CD4-positive, alpha-beta T cell treated with Interleukin-15 for 4 hours (primary cell): ENCODE results near the gene ATP5F1D.
A peak's percentile ranks its signal among the peaks of the same experiment; 100 is the strongest.

Source experiments
- DNase-seq: peaks from one replicate; pipeline ENCODE4 v3.0.0-alpha.2; 2020; ENCODE audit warnings: low spot score

ATP5F1D gene

DNA sequence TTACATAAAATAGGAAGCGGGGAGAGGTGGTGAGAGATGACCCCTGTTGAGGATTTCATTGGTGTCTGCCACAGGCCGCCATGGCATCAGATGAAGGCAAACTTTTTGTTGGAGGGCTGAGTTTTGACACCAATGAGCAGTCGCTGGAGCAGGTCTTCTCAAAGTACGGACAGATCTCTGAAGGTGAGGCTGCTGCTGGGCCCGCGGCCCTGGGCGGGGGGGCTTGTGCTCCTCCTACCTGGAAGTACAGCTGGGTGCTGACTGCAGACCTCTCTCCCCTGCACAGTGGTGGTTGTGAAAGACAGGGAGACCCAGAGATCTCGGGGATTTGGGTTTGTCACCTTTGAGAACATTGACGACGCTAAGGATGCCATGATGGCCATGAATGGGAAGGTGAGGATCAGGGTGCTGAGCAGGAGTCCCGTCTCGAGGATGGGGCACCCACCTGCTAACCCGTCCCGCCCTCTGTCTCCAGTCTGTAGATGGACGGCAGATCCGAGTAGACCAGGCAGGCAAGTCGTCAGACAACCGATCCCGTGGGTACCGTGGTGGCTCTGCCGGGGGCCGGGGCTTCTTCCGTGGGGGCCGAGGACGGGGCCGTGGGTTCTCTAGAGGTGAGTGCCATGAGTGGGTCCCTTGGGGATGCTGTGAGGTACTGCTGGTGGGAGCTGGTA, 29.4 kb downstream of the ATP5F1D start:
- no peak for DNase-seq

DNA sequence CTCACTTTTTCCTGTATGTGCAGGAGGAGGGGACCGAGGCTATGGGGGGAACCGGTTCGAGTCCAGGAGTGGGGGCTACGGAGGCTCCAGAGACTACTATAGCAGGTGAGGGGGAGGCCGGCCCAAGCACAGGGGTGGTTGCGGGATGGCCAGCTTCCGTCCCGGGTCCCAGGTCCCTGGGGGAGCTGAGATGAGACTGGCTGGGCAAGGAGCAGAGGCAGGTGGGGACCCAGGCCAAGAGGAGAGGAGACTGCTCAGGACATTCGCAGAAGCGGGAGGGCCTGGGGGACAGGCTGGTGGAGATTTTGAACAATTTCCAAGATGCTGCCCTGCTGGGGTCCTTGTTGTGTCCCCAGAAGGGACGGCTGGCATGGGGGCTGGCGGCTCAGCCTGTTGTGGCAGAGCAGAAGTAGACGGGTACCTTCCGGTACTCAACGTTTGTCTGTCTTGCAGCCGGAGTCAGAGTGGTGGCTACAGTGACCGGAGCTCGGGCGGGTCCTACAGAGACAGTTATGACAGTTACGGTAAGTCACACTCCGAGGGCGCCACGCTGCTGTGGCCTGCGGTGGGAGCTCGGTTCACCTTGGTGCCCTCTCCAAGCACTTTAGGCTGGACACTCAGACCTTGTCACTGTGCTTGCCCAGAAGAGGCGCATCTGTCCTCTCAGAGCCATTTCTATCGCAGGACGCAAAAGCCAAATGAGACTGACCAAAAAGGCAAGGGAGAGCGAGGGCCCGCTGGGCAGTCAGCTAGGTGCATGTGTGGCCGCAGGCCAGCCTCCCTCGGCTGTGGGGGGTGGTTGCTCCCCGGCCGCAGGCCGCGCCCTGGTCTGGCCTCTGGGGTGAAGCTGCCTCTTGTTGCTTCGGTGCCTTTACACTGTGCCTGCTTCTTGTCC, 30.2 kb downstream of the ATP5F1D start:
- no peak for DNase-seq

DNA sequence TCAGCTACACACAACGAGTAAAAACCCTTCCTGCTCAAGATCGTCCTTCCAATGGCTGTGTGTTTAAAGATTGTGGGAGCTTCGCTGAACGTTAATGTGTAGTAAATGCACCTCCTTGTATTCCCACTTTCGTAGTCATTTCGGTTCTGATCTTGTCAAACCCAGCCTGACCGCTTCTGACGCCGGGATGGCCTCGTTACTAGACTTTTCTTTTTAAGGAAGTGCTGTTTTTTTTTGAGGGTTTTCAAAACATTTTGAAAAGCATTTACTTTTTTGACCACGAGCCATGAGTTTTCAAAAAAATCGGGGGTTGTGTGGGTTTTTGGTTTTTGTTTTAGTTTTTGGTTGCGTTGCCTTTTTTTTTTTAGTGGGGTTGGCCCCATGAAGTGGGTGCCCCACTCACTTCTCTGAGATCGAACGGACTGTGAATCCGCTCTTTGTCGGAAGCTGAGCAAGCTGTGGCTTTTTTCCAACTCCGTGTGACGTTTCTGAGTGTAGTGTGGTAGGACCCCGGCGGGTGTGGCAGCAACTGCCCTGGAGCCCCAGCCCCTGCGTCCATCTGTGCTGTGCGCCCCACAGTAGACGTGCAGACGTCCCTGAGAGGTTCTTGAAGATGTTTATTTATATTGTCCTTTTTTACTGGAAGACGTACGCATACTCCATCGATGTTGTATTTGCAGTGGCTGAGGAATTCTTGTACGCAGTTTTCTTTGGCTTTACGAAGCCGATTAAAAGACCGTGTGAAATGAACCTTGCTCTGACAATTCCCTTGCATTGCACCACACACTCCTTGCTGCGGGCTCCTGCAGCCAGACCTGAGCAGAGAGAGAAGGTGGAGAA, 31.1 kb downstream of the ATP5F1D start:
- DNase-seq: no peak

DNA sequence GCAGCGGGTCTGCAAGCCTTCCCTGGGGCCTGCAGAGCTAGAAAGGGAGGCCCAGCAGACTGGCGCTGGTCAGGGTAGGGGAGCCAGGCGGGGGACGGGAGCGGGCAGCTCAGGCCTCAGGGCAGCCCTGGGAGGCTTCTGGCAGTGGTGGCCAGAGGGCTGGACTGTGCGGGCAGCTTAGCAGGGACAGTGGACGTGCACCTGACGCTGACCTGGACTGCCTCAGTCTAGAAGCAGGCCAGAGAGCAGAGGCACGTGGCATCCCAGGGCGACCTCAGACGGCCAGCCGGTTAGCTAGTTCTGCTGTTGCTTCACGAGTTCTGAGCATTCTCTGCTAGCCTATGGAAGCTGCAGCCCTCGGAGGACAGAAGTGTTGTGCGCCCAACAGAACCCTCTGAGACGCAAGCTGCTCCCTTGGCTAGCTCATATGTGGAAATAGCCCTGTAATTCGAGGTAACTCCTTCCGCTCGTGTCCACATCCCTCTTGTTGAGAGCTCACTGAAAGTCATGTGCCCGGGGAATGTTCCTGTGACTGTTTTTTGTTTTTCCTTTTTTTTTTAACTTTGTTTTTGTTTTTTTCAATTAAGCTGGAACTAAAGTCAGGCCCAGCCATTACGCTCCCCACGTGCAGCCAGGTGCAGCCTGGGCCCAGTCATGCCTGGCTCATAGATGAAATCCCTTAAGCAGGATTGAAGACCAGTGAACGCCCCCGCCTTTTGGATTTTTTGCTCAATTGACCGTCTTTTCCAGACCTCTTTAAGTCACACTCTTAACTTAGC, 31.9 kb downstream of the ATP5F1D start:
- DNase-seq: no peak

DNA sequence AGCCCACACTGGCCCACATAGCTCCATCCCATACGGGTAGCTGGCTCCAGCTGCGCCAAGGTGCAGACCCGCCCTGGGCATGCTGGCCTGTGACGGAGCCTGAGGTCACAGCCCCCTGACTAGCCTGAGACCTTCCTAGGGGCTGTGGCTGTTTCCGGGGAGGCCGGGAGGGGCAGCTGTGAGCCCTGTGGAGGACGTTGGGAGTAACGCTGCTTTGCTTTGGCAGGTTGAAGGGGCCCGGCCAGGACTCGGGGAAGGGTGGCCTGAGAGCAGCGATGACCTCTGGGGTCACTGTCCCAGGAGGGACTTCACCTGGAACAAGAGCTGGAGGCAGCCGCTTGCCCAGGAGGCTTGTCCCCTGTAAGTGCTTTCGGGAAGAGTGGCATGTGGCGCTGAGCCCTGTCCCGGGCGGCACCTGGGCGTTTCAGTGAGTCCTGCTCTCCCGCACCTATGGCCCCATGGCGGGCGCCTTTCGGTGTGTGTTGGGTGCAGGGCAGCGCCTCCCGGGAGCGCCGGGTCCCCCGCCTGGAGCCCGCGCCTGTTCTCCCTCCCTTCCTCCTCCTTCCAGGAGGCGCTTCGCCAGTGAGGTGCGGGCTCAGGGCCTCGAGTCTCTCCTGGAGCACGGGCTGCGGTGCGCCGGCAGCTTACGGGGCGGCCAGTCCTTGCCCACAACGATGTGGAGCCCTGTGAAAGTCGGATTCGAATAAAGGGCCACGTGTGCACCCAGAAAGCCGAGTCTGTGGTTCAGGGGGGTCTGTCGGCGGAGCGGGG, 32.7 kb downstream of the ATP5F1D start:
- DNase-seq: no peak

DNA sequence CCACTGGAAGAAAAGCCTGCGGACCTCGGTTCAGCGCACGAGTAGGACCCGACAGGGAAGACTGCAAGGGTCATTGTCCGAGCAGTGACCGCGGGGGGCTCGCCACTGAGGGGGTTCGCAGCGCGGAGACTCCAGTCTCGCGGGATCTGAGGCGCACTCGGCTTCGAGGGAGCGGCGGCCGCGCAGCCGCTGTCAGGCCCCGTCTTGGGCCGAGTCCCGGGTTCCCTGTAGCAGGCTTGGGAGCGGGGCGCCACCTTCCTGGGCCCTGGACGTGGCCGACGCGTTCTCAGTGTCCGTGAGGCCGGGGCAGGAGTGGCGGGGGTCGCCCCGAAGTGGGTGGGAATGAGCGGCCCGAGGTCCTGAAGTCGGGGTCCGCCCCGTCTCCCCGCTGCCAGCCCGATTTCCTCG, 33.3 kb downstream of the ATP5F1D start:
- DNase-seq: no peak

DNA sequence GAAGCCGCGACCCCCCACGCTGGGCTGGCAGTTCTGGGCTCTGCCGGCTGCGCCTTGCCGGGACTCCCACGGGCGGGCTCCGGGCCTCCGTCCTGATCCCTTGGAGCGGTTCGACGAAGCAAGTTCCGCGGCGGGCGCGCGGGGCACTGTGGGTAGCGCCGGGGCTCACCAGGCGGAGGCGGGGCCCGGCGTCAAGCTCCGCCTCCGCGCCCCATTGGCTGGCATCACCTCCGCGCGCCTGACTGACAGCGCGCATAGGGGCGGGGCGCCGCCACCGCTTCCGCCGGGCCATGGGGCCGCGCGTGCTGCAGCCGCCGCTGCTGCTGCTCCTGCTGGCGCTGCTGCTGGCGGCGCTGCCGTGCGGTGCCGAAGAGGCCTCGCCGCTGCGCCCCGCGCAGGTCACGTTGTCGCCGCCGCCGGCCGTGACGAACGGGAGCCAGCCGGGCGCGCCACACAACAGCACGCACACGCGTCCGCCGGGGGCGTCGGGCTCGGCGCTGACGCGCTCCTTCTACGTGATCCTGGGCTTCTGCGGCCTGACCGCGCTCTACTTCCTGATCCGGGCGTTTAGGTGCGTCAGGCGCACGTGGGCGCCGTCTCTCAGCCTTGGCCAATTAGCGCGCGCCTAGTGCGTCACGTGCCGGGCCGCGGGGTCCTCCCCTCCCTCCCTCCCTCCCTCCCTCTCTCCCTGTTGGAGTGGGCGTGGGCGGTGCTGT, 33.9 kb downstream of the ATP5F1D start, which contains the start of gene FAM174C:
TSS of gene FAM174C (plus strand) at position 271 of the 716 bp plus-strand sequence. CDS start at position 291, 20 bp downstream.
- DNase-seq: peak; percentile 95

DNA sequence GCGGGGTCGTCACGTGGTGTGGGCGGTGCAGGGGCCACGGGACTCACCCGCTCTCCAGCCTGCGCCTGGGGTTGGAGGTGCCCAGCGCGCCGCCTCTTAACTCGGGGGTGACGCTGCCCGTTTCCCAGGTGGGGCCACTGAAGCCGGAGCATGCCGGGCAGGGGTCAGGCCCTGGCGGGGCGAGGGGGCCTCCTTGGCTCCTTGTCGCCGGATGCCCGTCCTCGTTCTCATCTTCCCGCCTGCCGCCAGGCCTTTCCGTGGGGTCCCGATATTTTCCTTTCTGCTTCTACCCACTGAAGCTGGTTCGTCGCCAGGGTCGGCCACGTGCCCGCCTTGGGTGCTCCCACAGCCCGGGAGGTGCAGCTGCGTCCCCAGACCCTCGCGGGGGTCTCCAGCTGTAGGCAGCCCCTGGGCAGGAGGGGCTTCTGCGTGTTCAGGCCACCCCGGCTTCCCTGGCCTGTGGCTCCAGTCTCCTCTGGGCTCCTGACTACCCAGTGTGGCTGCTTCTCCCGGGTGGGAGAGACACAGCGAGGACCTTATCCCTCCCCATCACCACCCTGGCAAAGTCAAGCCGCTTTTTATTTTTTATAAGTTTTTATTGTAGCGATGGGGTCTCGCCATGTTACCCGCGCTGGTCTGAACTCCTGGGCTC, 34.6 kb downstream of the ATP5F1D start:
- no peak for DNase-seq

DNA sequence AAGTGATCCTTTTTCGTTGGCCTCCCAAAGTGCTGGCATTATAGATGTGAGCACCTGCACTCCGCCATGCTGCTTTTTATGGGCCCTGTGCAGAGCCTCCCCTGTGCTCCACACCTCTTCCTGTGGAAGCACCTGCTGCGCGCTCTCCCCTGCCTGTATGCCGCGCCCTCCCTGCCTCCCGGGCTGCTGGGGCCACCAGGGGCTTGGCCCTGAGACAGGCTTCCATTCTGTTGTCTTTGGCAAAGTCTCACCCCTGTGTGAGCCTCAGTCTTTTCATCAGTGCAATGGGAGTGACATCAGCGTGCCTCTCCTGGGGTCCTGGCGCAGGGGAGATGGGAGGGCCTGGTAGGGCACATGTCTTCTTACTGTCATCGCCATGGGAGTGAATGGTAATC, 35.1 kb downstream of the ATP5F1D start:
- no peak for DNase-seq

DNA sequence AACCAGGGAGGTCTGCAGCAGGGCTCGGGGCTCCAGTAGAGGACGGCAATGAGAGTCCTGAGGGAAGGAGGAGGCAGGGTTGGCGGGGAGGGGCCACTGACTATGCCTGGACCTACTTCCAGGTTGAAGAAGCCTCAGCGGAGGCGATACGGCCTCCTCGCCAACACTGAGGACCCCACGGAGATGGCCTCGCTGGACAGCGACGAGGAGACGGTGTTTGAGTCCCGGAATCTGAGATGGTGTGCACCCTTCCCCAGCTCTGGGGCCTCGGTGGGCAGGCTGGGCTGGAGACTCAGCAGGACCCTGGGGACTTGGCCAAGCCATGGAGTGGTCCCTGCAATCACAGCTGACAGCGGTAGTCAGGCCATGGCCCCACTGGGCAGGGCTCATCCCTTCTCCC, 35.5 kb downstream of the ATP5F1D start:
- DNase-seq: no peak

DNA sequence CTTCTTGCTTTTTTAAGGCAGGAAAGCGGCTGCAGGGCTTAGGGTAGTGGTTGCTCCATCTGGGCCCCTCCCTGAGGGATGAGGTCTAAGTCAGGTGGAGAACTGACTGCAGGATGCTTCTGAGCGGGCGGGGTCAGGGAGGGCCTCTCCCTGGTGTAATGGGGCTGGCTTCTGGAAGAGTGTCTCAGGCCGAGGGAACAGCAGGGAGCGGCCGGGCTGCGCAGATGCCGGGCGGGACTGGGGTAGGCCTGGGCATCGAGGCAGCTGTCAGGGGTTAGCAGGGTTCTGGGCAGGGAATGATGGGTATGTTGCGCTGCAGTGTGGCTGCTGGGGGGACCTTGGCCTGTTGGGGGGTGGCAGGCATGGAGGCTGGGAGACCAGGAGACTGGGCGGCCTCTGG, 36.5 kb downstream of the ATP5F1D start:
- DNase-seq: no peak

DNA sequence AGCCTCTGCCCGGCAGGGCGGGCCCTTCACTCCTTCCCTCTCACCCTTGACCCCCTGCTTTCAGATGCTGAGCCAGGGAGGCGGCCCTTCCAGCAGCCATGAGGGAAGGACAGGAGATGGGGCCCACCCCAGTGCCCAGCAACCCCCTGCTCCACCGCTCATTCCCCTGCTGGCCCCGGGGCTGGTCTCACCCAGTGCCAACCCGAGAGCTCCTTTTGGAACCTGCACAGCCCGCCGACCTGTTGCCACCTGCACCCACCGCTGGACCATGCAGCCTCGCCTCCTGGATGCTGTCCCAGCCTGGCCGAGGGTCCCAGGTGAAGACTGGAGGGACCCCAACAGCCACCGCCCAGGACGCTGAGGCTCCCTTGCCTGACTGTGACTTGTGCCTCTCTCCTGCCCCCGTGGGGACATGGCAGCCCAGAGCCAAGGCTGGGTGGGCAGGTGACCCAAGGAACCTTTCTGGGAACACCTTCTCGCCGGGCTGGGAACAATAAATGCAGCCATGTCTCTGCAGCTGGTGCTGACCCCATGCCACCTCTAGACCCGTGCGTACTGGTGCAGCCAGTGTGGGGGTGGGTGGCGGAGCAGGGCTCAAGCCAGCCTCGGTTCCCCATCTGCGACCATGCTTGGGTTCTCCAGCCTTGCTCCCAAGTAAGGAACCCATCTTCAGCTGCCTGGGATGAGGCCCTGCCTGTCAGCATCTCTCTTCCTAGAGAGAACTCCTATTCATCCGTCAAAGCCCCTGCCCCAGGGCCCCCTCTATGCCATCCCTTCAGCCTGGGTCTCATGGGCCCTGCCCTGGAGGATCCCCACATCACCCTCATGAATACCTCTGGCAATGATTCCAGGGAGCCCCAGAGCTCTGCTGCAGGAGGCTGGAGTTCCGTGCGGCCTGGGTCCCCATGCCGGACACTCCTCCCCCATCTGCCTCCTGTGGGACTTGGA, 37.4 kb downstream of the ATP5F1D start:
- no peak for DNase-seq

DNA sequence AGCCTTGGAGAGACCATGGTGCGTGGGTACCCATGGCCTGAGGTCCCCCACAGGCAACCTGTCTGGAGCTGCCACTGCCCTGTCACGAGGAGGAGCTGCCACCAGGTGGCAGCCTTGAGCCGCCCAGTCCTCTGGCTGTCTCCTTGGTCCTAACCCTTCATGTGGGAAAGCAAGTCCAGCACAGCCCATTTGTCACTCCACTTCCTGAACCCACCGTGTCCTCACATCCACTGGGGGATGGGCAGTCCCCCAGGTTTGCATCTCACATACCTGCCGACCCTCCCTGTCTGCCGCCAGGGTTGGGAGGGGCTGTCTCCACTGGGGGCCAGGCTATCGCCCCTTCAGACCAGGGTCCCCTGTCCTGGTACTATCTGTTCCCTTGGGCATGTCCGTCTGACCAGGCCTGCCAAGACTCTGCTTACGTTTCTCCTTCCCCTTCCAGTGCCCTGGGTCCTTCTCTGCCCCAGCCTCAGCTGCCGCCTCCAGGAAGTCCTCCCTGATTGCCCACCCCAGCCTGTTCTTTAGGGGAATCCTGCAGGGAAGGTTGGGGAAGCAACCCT, 38.3 kb downstream of the ATP5F1D start:
- DNase-seq: peak; percentile 81

DNA sequence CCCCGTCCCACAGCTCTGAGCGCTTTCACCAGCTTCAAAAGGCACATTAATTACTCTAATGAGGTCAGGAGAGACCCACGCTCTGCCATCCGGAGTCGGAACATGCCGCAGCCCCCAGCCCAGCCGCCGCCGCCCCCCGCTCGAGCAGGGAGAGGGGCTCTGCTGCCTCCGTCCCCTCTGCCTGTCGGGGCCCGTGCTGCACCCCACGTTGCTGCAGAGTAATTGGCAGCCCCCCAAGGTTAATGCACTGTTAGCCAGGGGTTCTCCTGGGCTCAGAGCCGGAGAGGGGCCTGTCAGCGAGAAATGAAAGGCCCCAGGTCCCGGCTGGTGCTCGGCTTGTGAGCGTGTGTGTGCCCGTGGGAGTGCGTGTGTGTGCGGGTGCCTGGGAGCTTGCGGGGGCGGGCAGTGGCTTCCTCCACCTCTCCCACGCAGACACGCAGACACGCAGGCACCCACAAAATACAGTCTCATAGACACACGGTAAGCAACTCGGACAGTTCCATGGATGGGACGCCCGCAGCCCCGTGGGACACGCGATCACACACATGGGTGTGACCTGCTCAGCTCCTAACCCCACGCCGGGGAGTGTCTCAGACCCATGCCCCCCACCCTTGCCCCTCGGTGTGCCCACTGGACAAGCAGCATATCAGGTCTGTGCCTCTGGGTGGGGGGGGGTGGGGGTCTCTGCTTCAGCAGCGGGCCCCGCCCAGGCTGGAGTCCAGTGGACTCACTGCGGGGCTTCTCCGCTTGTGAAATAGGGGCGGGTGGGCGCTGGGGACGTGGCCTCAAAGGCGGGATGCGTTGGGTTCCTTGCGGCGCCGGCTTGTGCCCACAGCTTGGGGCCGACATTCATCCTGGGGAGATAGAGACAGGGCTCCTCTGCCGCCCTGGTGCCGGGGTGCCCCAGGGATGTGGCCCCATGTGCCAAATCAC, 39.4 kb downstream of the ATP5F1D start:
- no peak for DNase-seq

DNA sequence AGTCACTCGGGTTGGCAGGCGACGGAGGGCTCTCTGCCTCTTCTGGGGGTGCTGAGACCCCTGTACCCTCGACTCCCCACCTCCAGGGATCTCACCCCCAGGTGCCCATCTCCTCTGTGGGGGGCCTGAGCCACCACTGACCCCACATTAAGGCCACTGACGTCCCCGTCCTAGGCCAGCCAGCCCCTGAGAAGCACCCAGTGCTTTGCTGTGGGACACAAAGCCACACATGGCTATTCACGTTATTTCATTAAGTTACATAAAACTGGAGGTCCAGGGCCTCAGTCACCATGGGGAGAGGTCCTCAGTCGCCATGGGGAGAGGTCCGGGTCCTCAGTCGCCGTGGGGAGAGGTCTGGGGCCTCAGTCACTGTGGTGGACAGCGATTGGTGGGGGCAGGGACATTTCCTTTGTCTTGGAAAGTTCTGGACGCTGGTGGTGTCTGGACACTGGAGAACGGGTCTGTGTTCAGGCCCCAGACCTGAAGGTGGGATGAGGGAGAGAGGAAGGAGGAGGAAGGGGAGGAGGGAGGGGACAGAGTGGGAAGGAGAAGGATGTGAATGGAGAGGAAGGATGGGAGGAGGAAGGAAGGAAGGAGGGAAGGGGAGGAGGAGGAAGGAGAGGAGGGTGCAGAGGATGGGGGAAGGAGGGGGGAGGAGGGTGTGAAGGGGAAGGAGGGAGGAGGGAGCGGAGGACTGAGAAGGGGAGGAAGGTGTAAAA, 40.2 kb downstream of the ATP5F1D start:
- DNase-seq: no peak

DNA sequence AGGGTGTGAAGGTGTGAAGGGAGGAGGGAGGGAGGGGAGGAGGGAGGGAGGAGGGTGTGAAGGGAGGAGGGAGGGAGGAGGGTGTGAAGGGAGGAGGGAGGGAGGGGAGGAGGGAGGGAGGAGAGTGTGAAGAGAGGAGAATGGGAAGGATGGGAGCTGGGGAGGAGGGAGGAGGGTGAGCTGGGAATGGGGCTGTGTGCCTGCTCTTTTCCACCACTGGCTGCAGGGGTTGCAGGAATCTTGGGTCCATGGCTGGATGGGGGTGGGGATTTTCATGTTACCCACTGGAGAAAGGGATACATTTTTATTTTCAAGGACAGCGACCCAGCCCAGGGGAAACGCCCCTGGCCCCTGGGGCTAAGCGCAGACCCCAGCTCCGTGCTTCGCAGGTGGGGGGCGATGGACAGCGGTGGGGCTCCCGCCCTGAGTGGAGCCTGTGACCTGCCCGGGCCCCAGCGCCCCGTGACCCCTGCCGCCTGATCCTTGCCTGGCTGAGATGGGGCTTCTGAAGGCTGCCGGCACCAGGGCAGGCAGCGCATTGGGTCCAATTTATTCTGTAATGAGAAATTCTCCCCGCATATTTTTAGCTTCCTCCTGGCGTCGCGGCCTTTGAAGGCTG, 41.1 kb downstream of the ATP5F1D start:
- DNase-seq: no peak
